Peyer's patch (tissue), 4 donors: Measurements from ENCODE around the gene TRIB2.

Experiments used
- CTCF ChIP-seq, 6 experiments: fragments of 450-650 bp in 4 of 6; fragments of 200-600 bp in 2 of 6; sonication (generic) in 1 of 6; IDR thresholded peaks; one replicate each; pipeline ENCODE4 v1.5.1; 2017 to 2019; ENCODE audit warnings: antibody characterized with exemption in 6 of 6, mild to moderate bottlenecking in 3 of 6, moderate library complexity in 1 of 6
- POLR2A ChIP-seq, 2 donors: fragments of 450-650 bp; IDR thresholded peaks; one replicate each; pipeline ENCODE4 v1.5.1; 2017; ENCODE audit warnings: antibody characterized with exemption in 2 of 2, mild to moderate bottlenecking in 2 of 2, moderate library complexity in 2 of 2

- TF ChIP-seq CTCF (IDR thresholded peaks at IDR 0.05) (no peak), POLR2A (IDR thresholded peaks at IDR 0.05) (no peak)
These were observed 21.2 kb downstream of the TRIB2 start for GRCh38 chr2:12737738-12738485.
